ENCODE measurements around the gene CDHR4. TPM values are rescaled to one million over a fixed set of nuclear protein-coding genes. Genes with fewer than 3 reads are reported as not detected.

CDHR4 gene
- total and polyA plus RNA-seq, 2 experiments from 2014 or later, result not detected

- H3K9me3 ChIP-seq (ENCODE audit: low read depth), result no peaks in the 10 kb centered on the region
- no peaks in the 10 kb centered on the region for H3K9me2 ChIP-seq (ENCODE audit: insufficient read depth)
- in situ Hi-C loops (cut with MboI), result no loop called here
- no peak overlapping the region for H3K4me2 ChIP-seq (ENCODE audit: unreplicated experiment)
- H3K79me2 ChIP-seq (ENCODE audit: insufficient read depth), result peaks cover 100% of the 10 kb centered on the region
- H3K9ac ChIP-seq, result no peak overlapping the region
- H3K36me3 ChIP-seq (ENCODE audit: low read depth), result no peaks in the 10 kb centered on the region
- no peak for DNase-seq
- H3K4me3 ChIP-seq, result no peak overlapping the region
- no peak for TF ChIP-seq EZH2 (IDR thresholded peaks at IDR 0.05; ENCODE audit: insufficient read depth, poor library complexity, severe bottlenecking)
- TF ChIP-seq EZH2phosphoT487 (IDR thresholded peaks at IDR 0.05; ENCODE audit: insufficient read depth, low read depth), result no peak
- H3K4me1 ChIP-seq (ENCODE audit: insufficient read depth), result no peaks in the 10 kb centered on the region
- no peak overlapping the region for H2AFZ ChIP-seq
- no peaks in the 10 kb centered on the region for H3F3A ChIP-seq (ENCODE audit: insufficient read depth)
- H3K27ac ChIP-seq, result no peak overlapping the region
- 88 to 91% methylated on average over 4 of the region's 4 CpGs for WGBS, 2 experiments (ENCODE audit: low coverage in 1 of 2, low lambda C conversion rate in 2 of 2, missing lambda C conversion rate in 2 of 2)
- no peaks in the 10 kb centered on the region for H3K27me3 ChIP-seq (replicated peaks; ENCODE audit: insufficient read depth)
- peaks cover 3% of the 10 kb centered on the region; the same call in 1 of the 2 replicates for H4K20me1 ChIP-seq (ENCODE audit: insufficient read depth)
Observed at GRCh38 chr3:49763981-49764380, 35.7 kb downstream of the CDHR4 start.

- TF ChIP-seq EZH2phosphoT487 (IDR thresholded peaks at IDR 0.05; ENCODE audit: insufficient read depth, low read depth) (no peak), EZH2 (IDR thresholded peaks at IDR 0.05; ENCODE audit: insufficient read depth, poor library complexity, severe bottlenecking) (no peak)
- 80 to 87% methylated on average over 3 of the region's 3 CpGs for WGBS, 2 experiments (ENCODE audit: low coverage in 1 of 2, low lambda C conversion rate in 2 of 2, missing lambda C conversion rate in 2 of 2)
Observed at GRCh38 chr3:49761661-49762060, 38.0 kb downstream of the CDHR4 start.

GRCh38 chr3:49759226-49759625 is 40.4 kb downstream of the CDHR4 start:
- Histone ChIP-seq H4K20me1 (ENCODE audit: insufficient read depth) (peaks cover 3% of the 10 kb centered on the region; the same call in 1 of the 2 replicates), H3K79me2 (ENCODE audit: insufficient read depth) (peaks cover 100% of the 10 kb centered on the region)
- in situ Hi-C loops (cut with MboI), result no loop called here

More at GRCh38 chr3:49761661-49762060, 38.0 kb downstream of the CDHR4 start:
- no peak overlapping the region for H3K27ac ChIP-seq
- no peaks in the 10 kb centered on the region for H3K27me3 ChIP-seq (replicated peaks; ENCODE audit: insufficient read depth)
- no peaks in the 10 kb centered on the region for H3K36me3 ChIP-seq (ENCODE audit: low read depth)
- H4K20me1 ChIP-seq (ENCODE audit: insufficient read depth), result peaks cover 3% of the 10 kb centered on the region; the same call in 1 of the 2 replicates
- no peak overlapping the region for H3K4me2 ChIP-seq (ENCODE audit: unreplicated experiment)
- H2AFZ ChIP-seq, result no peak overlapping the region
- H3K9me2 ChIP-seq (ENCODE audit: insufficient read depth), result no peaks in the 10 kb centered on the region
- H3K4me1 ChIP-seq (ENCODE audit: insufficient read depth), result no peaks in the 10 kb centered on the region
- H3K79me2 ChIP-seq (ENCODE audit: insufficient read depth), result peaks cover 100% of the 10 kb centered on the region
- no peaks in the 10 kb centered on the region for H3F3A ChIP-seq (ENCODE audit: insufficient read depth)
- H3K4me3 ChIP-seq, result no peak overlapping the region
- in situ Hi-C loops (cut with MboI), result no loop called here
- no peak for DNase-seq
- H3K9me3 ChIP-seq (ENCODE audit: low read depth), result no peaks in the 10 kb centered on the region
- H3K9ac ChIP-seq, result no peak overlapping the region

GRCh38 chr3:49757197-49757596 is 42.5 kb downstream of the CDHR4 start:
- 52 to 53% methylated on average over 2 of the region's 2 CpGs for WGBS, 2 experiments (ENCODE audit: low coverage in 1 of 2, low lambda C conversion rate in 2 of 2, missing lambda C conversion rate in 2 of 2)
- H3K9me2 ChIP-seq (ENCODE audit: insufficient read depth), result no peaks in the 10 kb centered on the region
- H4K20me1 ChIP-seq (ENCODE audit: insufficient read depth), result peaks cover 3% of the 10 kb centered on the region; the same call in 1 of the 2 replicates
- H3K4me2 ChIP-seq (ENCODE audit: unreplicated experiment), result no peak overlapping the region
- H3F3A ChIP-seq (ENCODE audit: insufficient read depth), result no peaks in the 10 kb centered on the region
- no peaks in the 10 kb centered on the region for H3K4me1 ChIP-seq (ENCODE audit: insufficient read depth)
- no peak for DNase-seq
- H3K9ac ChIP-seq, result no peak overlapping the region
- H3K36me3 ChIP-seq (ENCODE audit: low read depth), result no peaks in the 10 kb centered on the region
- H3K4me3 ChIP-seq, result no peak overlapping the region
- no peak overlapping the region for H3K27ac ChIP-seq
- H3K27me3 ChIP-seq (replicated peaks; ENCODE audit: insufficient read depth), result no peaks in the 10 kb centered on the region
- no peak overlapping the region for H2AFZ ChIP-seq
- peaks cover 99% of the 10 kb centered on the region for H3K79me2 ChIP-seq (ENCODE audit: insufficient read depth)
- no peaks in the 10 kb centered on the region for H3K9me3 ChIP-seq (ENCODE audit: low read depth)
- in situ Hi-C loops (cut with MboI), result no loop called here
- TF ChIP-seq EZH2phosphoT487 (IDR thresholded peaks at IDR 0.05; ENCODE audit: insufficient read depth, low read depth) (no peak), EZH2 (IDR thresholded peaks at IDR 0.05; ENCODE audit: insufficient read depth, poor library complexity, severe bottlenecking) (no peak)

More at GRCh38 chr3:49759226-49759625, 40.4 kb downstream of the CDHR4 start:
- Histone ChIP-seq H3K27me3 (replicated peaks; ENCODE audit: insufficient read depth) (no peaks in the 10 kb centered on the region), H3K4me2 (ENCODE audit: unreplicated experiment) (no peak overlapping the region), H2AFZ (no peak overlapping the region), H3K9me3 (ENCODE audit: low read depth) (no peaks in the 10 kb centered on the region), H3K36me3 (ENCODE audit: low read depth) (no peaks in the 10 kb centered on the region), H3K9me2 (ENCODE audit: insufficient read depth) (no peaks in the 10 kb centered on the region), H3K4me3 (no peak overlapping the region), H3K4me1 (ENCODE audit: insufficient read depth) (no peaks in the 10 kb centered on the region), H3F3A (ENCODE audit: insufficient read depth) (no peaks in the 10 kb centered on the region), H3K27ac (no peak overlapping the region), H3K9ac (no peak overlapping the region)
- 6 to 23% methylated on average over 1 of the region's 1 CpG for WGBS, 2 experiments (ENCODE audit: low coverage in 1 of 2, low lambda C conversion rate in 2 of 2, missing lambda C conversion rate in 2 of 2)
- DNase-seq, result no peak
- TF ChIP-seq EZH2 (IDR thresholded peaks at IDR 0.05; ENCODE audit: insufficient read depth, poor library complexity, severe bottlenecking) (no peak), EZH2phosphoT487 (IDR thresholded peaks at IDR 0.05; ENCODE audit: insufficient read depth, low read depth) (no peak)

- TF ChIP-seq EZH2 (IDR thresholded peaks at IDR 0.05; ENCODE audit: insufficient read depth, poor library complexity, severe bottlenecking), result no peak
- Histone ChIP-seq H3K4me1 (ENCODE audit: insufficient read depth) (no peaks in the 10 kb centered on the region), H3K9me3 (ENCODE audit: low read depth) (no peaks in the 10 kb centered on the region), H3K9ac (no peak overlapping the region), H3F3A (ENCODE audit: insufficient read depth) (no peaks in the 10 kb centered on the region), H3K4me2 (ENCODE audit: unreplicated experiment) (no peak overlapping the region), H3K79me2 (ENCODE audit: insufficient read depth) (peaks cover 99% of the 10 kb centered on the region), H3K4me3 (no peak overlapping the region), H4K20me1 (ENCODE audit: insufficient read depth) (peaks cover 3% of the 10 kb centered on the region; the same call in 1 of the 2 replicates), H3K27me3 (replicated peaks; ENCODE audit: insufficient read depth) (no peaks in the 10 kb centered on the region), H3K9me2 (ENCODE audit: insufficient read depth) (no peaks in the 10 kb centered on the region), H3K36me3 (ENCODE audit: low read depth) (no peaks in the 10 kb centered on the region), H3K27ac (no peak overlapping the region), H2AFZ (no peak overlapping the region)
- in situ Hi-C loops (cut with MboI), result no loop called here
- 92 to 100% methylated on average over 1 of the region's 1 CpG for WGBS, 2 experiments (ENCODE audit: low coverage in 1 of 2, low lambda C conversion rate in 2 of 2, missing lambda C conversion rate in 2 of 2)
- no peak for DNase-seq
Observed at GRCh38 chr3:49756036-49756435, 43.6 kb downstream of the CDHR4 start.
